Pancreas (tissue), 10 donors: ENCODE data around the gene CAPN5. TPM values are rescaled to one million over a fixed set of nuclear protein-coding genes. Genes with fewer than 3 reads are reported as not detected.
A peak's percentile ranks its signal among the peaks of the same experiment; 100 is the strongest.

Source experiments
- ATAC-seq, 4 donors: fragments of 200-7000 bp; cut with Tn5 transposase; one replicate each; pipeline versions ENCODE4 v1.8.0 to v1.9.1; 2020; ENCODE audit warnings: mild to moderate bottlenecking in 4 of 4, moderate library complexity in 4 of 4
- DNase-seq, 6 donors: peaks; one replicate each; pipeline ENCODE4 v3.0.0-alpha.2; 2020
- FAIRE-seq: peaks from 2 replicates; lab custom pipeline; 2012; peaks lifted over from hg19 to GRCh38; lab: Jason Lieb, UNC
- H3K27ac ChIP-seq, 4 donors: fragments of 200-600 bp; sonication (generic); 1 replicate in 3 of 4; 2 replicates in 1 of 4; pipeline versions ENCODE4 v1.5.0 to v1.8.0; 2020
- H3K27me3 ChIP-seq, 4 donors: fragments of 200-600 bp; one replicate each; pipeline ENCODE4 v1.8.0; 2021
- H3K36me3 ChIP-seq, 3 donors: fragments of 200-600 bp; sonication (generic) in 1 of 3; one replicate each; pipeline versions ENCODE4 v1.5.0 to v1.8.0; 2020 to 2021
- H3K4me1 ChIP-seq, 3 donors: fragments of 200-600 bp; one replicate each; pipeline ENCODE4 v1.8.0; 2021
- H3K4me3 ChIP-seq, 4 donors: fragments of 200-600 bp; sonication (generic) in 2 of 4; one replicate each; pipeline versions ENCODE4 v1.5.0 to v1.8.0; 2020 to 2021
- H3K9me3 ChIP-seq, 4 donors: fragments of 200-600 bp; one replicate each; pipeline ENCODE4 v1.8.0; 2021
- CTCF ChIP-seq, 4 donors: fragments of 200-600 bp; sonication (generic) in 3 of 4; IDR thresholded peaks; one replicate each; pipeline versions ENCODE4 v1.5.0 to v1.8.0; 2021; ENCODE audit warnings: antibody characterized with exemption in 4 of 4
- WGBS, 2 donors: extraction: QIAGEN DNeasy Blood & Tissue Kit; methylation state at CpG; one replicate each; pipeline ENCODE4 v1.1.7; 2013; 5-methylcytosine and 5-hydroxymethylcytosine counted together
- intact Hi-C, 3 donors: fragments of 100-400 bp; cut with DNase I; formaldehyde crosslinking; loops; one replicate each; pipeline versions ENCODE4 v1.11.1 to v1.14.2; 2022
- polyA plus RNA-seq, 2 donors: library from polyadenylated mRNA; stranded (reverse); fragments of 200-250 nt; gene quantifications; one replicate each; pipeline ENCODE4 v1.2.3, GENCODE V29; 2013
- total RNA-seq, 6 donors: library from RNA; stranded (reverse); fragmentation: NEBNext Ultra II Directional in 4 of 6; extraction: Animal tissue kit (Norgen Biotek cat#: 25700) in 4 of 6; gene quantifications; one replicate each; pipeline versions ENCODE4 v1.2.1 to v1.2.4, GENCODE V29; 2021 to 2023
- donor health status: healthy with polysubstance abuse.
- donor health status: DM: no; HTN: no; CAD: no; lungs with moderate emphysema.
- donor health status: DM: no; HTN: no; CAD: no.
- donor health status: control.
- donor health status: control.
- donor health status: Bipolar disorder and iron deficiency.
- donor health status: DM: yes; HTN: yes; CAD: no.
- donor health status: DM: no; HTN: no; CAD: no.
- donor health status: DM: no; HTN: no; CAD: no.
- donor health status: DM: yes; HTN: yes; CAD: no.

The CAPN5 gene
- total and polyA plus RNA-seq, 8 donors, result 3.3 to 11.0 (median 6.1) TPM

GRCh38 chr11:77126861-77127234 lies 60.1 kb downstream of the CAPN5 start:
- Histone ChIP-seq H3K36me3 (no peaks in the 10 kb centered on the region), H3K27ac (no peak overlapping the region), H3K27me3 (no peaks in the 10 kb centered on the region), H3K4me3 (peak overlapping the region; percentile 18 to 52 (median 32)), H3K4me1 (peaks cover 0 to 8% (median 5%) of the 10 kb centered on the region in 3 donors), H3K9me3 (no peaks in the 10 kb centered on the region)
- FAIRE-seq (no peak), ATAC-seq (peak in 3 of 4 donors; percentile 1 to 17 (median 6)), DNase-seq (peak in 1 of 6 donors; percentile 83)
- TF ChIP-seq CTCF (IDR thresholded peaks at IDR 0.05), result no peak
- intact Hi-C loops, result loop anchor here in 1 of 3 donors (10.0 kb wide), 1 partner anchor 428 kb away; no protein-coding TSS in a partner anchor
- 16 to 19% methylated on average over 10 of the region's 10 CpGs for WGBS, 2 donors

GRCh38 chr11:77127235-77127911 lies 60.6 kb downstream of the CAPN5 start:
- H3K9me3 ChIP-seq, result no peaks in the 10 kb centered on the region
- FAIRE-seq, result no peak
- peaks cover 0 to 8% (median 5%) of the 10 kb centered on the region in 3 donors for H3K4me1 ChIP-seq
- WGBS, 2 donors, result 2 to 3% methylated on average over 27 of the region's 27 CpGs
- intact Hi-C loops, result loop anchor here in 1 of 3 donors (10.0 kb wide), 1 partner anchor 427 kb away; no protein-coding TSS in a partner anchor
- peak overlapping the region in 3 of 4 donors; percentile 27 to 79 (median 63) for H3K27ac ChIP-seq
- H3K27me3 ChIP-seq, result no peaks in the 10 kb centered on the region
- ATAC-seq, result peak; percentile 74 to 84 (median 78)
- TF ChIP-seq CTCF (IDR thresholded peaks at IDR 0.05), result peak; percentile 99
- peak in 5 of 6 donors; percentile 50 to 91 (median 73) for DNase-seq
- H3K4me3 ChIP-seq, result peak overlapping the region; percentile 18 to 52 (median 32)
- no peaks in the 10 kb centered on the region for H3K36me3 ChIP-seq

- Histone ChIP-seq H3K36me3 (no peaks in the 10 kb centered on the region), H3K27ac (peak within 1 kb of the TSS in 3 of 4 donors; percentile 27 to 79 (median 63)), H3K9me3 (no peaks in the 10 kb centered on the region), H3K4me1 (peaks cover 0 to 8% (median 5%) of the 10 kb centered on the region in 3 donors), H3K27me3 (no peaks in the 10 kb centered on the region), H3K4me3 (peak within 1 kb of the TSS; percentile 18 to 52 (median 32))
- ATAC-seq (peak; percentile 87 to 94 (median 92)), FAIRE-seq (no peak), DNase-seq (peak; percentile 86 to 93 (median 91))
- no peak for TF ChIP-seq CTCF (IDR thresholded peaks at IDR 0.05)
- intact Hi-C loops, result loop anchor here in 1 of 3 donors (10.0 kb wide), 1 partner anchor 427 kb away; no protein-coding TSS in a partner anchor
- WGBS, 2 donors, result 11 to 12% methylated on average over 20 of the region's 20 CpGs
Observed at GRCh38 chr11:77127920-77128691, 61.3 kb downstream of the CAPN5 start, which contains the start of gene MYO7A. MYO7A (plus strand) TSS chr11:77128246; CDS start chr11:77130635, 2,389 bp downstream.

- intact Hi-C loops, result loop anchor here in 1 of 3 donors (10.0 kb wide), 1 partner anchor 426 kb away; no protein-coding TSS in a partner anchor
- FAIRE-seq, result no peak
Observed at GRCh38 chr11:77129069-77129841, 62.5 kb downstream of the CAPN5 start.

More at GRCh38 chr11:77129069-77129841, 62.5 kb downstream of the CAPN5 start:
- no peak for TF ChIP-seq CTCF (IDR thresholded peaks at IDR 0.05)
- 85 to 92% methylated on average over 11 of the region's 11 CpGs for WGBS, 2 donors
- H3K36me3 ChIP-seq, result no peaks in the 10 kb centered on the region
- H3K4me1 ChIP-seq, result peaks cover 0 to 8% (median 5%) of the 10 kb centered on the region in 3 donors
- ATAC-seq (no peak), DNase-seq (peak in 2 of 6 donors; percentile 23 to 51)
- no peak overlapping the region for H3K27ac ChIP-seq
- no peaks in the 10 kb centered on the region for H3K27me3 ChIP-seq
- H3K9me3 ChIP-seq, result no peaks in the 10 kb centered on the region
- H3K4me3 ChIP-seq, result no peak overlapping the region
